Measurements from ENCODE around the gene CNOT8. TPM values are rescaled to one million over a fixed set of nuclear protein-coding genes. Genes with fewer than 3 reads are reported as not detected.

The CNOT8 gene
- total RNA-seq, 1 experiment from 2014 or later = 45.0 TPM

DNA sequence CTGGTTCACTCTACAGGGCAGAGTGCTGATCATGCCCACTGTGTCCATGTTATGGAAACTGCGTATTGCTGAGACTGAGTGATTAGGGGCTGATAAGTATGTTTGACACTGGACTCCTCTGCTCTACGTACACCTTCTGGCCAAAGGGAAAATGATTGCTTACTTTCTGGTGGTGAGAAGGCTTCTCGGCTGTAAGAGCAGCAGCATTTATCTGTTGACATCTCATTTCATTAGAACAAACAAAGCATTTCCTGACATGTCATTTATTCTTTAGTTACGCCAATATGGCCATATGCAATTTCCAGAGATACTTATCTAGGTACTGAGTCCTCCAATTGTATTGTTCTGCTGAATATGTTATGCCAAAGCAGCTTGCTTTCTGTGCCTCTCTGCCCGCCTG is 13.6 kb upstream of the CNOT8 start:
- no peak overlapping the region for H3K4me2 ChIP-seq (ENCODE audit: low read length)
- TF ChIP-seq ZNF274 (IDR thresholded peaks at IDR 0.05; ENCODE audit: low read depth, low read length) = no peak
- no peak for TF ChIP-seq EGR1 (IDR thresholded peaks at IDR 0.05; ENCODE audit: low read depth)
- no peak for TF ChIP-seq EZH2 (IDR thresholded peaks at IDR 0.05)
- TF ChIP-seq, protein P1, sequence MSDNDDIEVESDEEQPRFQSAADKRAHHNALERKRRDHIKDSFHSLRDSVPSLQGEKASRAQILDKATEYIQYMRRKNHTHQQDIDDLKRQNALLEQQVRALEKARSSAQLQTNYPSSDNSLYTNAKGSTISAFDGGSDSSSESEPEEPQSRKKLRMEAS (IDR thresholded peaks at IDR 0.05) = no peak
- TF ChIP-seq CBX3 (IDR thresholded peaks at IDR 0.05; ENCODE audit: low read depth) = no peak
- TF ChIP-seq POLR2A (IDR thresholded peaks at IDR 0.05; ENCODE audit: borderline replicate concordance, extremely low read depth, insufficient read depth, insufficient read length) = no peak
- no peak for TF ChIP-seq POLR2AphosphoS5 (IDR thresholded peaks at IDR 0.05; ENCODE audit: low read depth, low read length)
- no peak for TF ChIP-seq TCF7L2 (IDR thresholded peaks at IDR 0.05; ENCODE audit: borderline replicate concordance, extremely low read depth, insufficient read depth, insufficient read length)
- TF ChIP-seq SIN3A (IDR thresholded peaks at IDR 0.05; ENCODE audit: low read depth) = no peak
- TF ChIP-seq, protein P2, sequence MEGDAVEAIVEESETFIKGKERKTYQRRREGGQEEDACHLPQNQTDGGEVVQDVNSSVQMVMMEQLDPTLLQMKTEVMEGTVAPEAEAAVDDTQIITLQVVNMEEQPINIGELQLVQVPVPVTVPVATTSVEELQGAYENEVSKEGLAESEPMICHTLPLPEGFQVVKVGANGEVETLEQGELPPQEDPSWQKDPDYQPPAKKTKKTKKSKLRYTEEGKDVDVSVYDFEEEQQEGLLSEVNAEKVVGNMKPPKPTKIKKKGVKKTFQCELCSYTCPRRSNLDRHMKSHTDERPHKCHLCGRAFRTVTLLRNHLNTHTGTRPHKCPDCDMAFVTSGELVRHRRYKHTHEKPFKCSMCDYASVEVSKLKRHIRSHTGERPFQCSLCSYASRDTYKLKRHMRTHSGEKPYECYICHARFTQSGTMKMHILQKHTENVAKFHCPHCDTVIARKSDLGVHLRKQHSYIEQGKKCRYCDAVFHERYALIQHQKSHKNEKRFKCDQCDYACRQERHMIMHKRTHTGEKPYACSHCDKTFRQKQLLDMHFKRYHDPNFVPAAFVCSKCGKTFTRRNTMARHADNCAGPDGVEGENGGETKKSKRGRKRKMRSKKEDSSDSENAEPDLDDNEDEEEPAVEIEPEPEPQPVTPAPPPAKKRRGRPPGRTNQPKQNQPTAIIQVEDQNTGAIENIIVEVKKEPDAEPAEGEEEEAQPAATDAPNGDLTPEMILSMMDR (IDR thresholded peaks at IDR 0.05 in 2 of 3, conservative IDR thresholded peaks at IDR 0.05 in 1 of 3; ENCODE audit: borderline replicate concordance in 1 of 3, insufficient read depth in 1 of 3, low read depth in 2 of 3, low read length in 2 of 3) = no peak
- TF ChIP-seq YY1 (IDR thresholded peaks at IDR 0.05; ENCODE audit: extremely low read depth, insufficient replicate concordance, low read depth, low read length) = no peak
- TF ChIP-seq, protein P3, sequence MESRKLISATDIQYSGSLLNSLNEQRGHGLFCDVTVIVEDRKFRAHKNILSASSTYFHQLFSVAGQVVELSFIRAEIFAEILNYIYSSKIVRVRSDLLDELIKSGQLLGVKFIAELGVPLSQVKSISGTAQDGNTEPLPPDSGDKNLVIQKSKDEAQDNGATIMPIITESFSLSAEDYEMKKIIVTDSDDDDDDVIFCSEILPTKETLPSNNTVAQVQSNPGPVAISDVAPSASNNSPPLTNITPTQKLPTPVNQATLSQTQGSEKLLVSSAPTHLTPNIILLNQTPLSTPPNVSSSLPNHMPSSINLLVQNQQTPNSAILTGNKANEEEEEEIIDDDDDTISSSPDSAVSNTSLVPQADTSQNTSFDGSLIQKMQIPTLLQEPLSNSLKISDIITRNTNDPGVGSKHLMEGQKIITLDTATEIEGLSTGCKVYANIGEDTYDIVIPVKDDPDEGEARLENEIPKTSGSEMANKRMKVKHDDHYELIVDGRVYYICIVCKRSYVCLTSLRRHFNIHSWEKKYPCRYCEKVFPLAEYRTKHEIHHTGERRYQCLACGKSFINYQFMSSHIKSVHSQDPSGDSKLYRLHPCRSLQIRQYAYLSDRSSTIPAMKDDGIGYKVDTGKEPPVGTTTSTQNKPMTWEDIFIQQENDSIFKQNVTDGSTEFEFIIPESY (IDR thresholded peaks at IDR 0.05; ENCODE audit: extremely low read depth, insufficient replicate concordance, low read length) = no peak
- no peak for TF ChIP-seq CEBPB (IDR thresholded peaks at IDR 0.05; ENCODE audit: low read depth)
- no peak for TF ChIP-seq RAD21 (IDR thresholded peaks at IDR 0.05; ENCODE audit: low read depth)
- TF ChIP-seq ZFX (IDR thresholded peaks at IDR 0.05) = no peak
- no peak for TF ChIP-seq SRF (IDR thresholded peaks at IDR 0.05; ENCODE audit: low read depth)
- TF ChIP-seq, protein P4, sequence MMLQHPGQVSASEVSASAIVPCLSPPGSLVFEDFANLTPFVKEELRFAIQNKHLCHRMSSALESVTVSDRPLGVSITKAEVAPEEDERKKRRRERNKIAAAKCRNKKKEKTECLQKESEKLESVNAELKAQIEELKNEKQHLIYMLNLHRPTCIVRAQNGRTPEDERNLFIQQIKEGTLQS (IDR thresholded peaks at IDR 0.05) = no peak
- H3K79me2 ChIP-seq (ENCODE audit: insufficient read depth, low read length) = no peaks in the 10 kb centered on the region
- no TSS peak for BruUV-seq (replicated peaks)
- no peaks in the 10 kb centered on the region for H3K36me3 ChIP-seq (ENCODE audit: control insufficient read depth in 1 of 2, insufficient read depth in 2 of 2, low read length in 2 of 2)
- no peaks in the 10 kb centered on the region for H4K20me1 ChIP-seq (ENCODE audit: insufficient read depth)
- CTCF ChIA-PET = no interaction called here
- H3K4me3 ChIP-seq (replicated peaks in 1 of 2; ENCODE audit: low read depth in 1 of 2, low read length in 2 of 2) = no peak overlapping the region
- POLR2A ChIA-PET = no interaction called here
- no peak overlapping the region for H3K27ac ChIP-seq (ENCODE audit: low read depth, low read length)
- no peak overlapping the region for H2AFZ ChIP-seq (ENCODE audit: low read depth, low read length, poor library complexity, severe bottlenecking)
- H3K9me2 ChIP-seq (ENCODE audit: insufficient read depth) = no peaks in the 10 kb centered on the region
- ATAC-seq (no peak), DNase-seq (ENCODE audit: low read depth, low spot score) (no peak)
- H3K4me1 ChIP-seq (ENCODE audit: control insufficient read depth in 1 of 2, insufficient read depth in 2 of 2, low read length in 2 of 2) = no peaks in the 10 kb centered on the region; a peak in 1 of 4 replicates
- no peak overlapping the region for H3K9ac ChIP-seq (ENCODE audit: low read length)
- intact Hi-C loops (cut with micrococcal nuclease) = no loop called here
- no peaks in the 10 kb centered on the region for H3K27me3 ChIP-seq (ENCODE audit: insufficient read depth, low read length)
- no peaks in the 10 kb centered on the region for H3K9me3 ChIP-seq (ENCODE audit: control insufficient read depth in 1 of 2, insufficient read depth in 1 of 2, low read depth in 1 of 2, low read length in 2 of 2)
- RAD21 ChIA-PET (ENCODE audit: low non-redundant PET in 1 of 2, low total read pairs in 2 of 2, uncharacterized antibody in 2 of 2, unreplicated experiment in 2 of 2) = no interaction called here
